HG03442 (cell line): ENCODE data around the gene SYCP2.

ENCODE experiments used
- ATAC-seq: cut with Tn5 transposase; IDR thresholded peaks from one replicate; pipeline ENCODE4 v1.9.1; 2021; ENCODE audit warnings: mild to moderate bottlenecking, moderate library complexity; ENCODE audit not compliant: unreplicated experiment

Gene SYCP2

GRCh38 chr20:59823491-59824259 is 109.8 kb downstream of the SYCP2 start:
- ATAC-seq: no peak

GRCh38 chr20:59823030-59823423 is 110.4 kb downstream of the SYCP2 start:
- ATAC-seq: no peak

GRCh38 chr20:59822291-59823029 is 111.0 kb downstream of the SYCP2 start:
- no peak for ATAC-seq

- no peak for ATAC-seq
Measured at GRCh38 chr20:59821788-59822187, 111.6 kb downstream of the SYCP2 start.

GRCh38 chr20:59821201-59821600 is 112.2 kb downstream of the SYCP2 start:
- no peak for ATAC-seq

GRCh38 chr20:59820204-59821041 is 113.0 kb downstream of the SYCP2 start:
- no peak for ATAC-seq

- no peak for ATAC-seq
Measured at GRCh38 chr20:59819496-59820203, 113.8 kb downstream of the SYCP2 start.

GRCh38 chr20:59818911-59819310 is 114.5 kb downstream of the SYCP2 start:
- no peak for ATAC-seq

GRCh38 chr20:59817846-59818615 is 115.4 kb downstream of the SYCP2 start:
- no peak for ATAC-seq

GRCh38 chr20:59817406-59817805 is 116.0 kb downstream of the SYCP2 start:
- no peak for ATAC-seq

- no peak for ATAC-seq
Measured at GRCh38 chr20:59816146-59816738, 117.2 kb downstream of the SYCP2 start.

GRCh38 chr20:59814840-59815340 is 118.5 kb downstream of the SYCP2 start:
- no peak for ATAC-seq

GRCh38 chr20:59813948-59814839 is 119.2 kb downstream of the SYCP2 start:
- no peak for ATAC-seq
